Large intestine (tissue), 3 donors: Measurements from ENCODE around the gene ZNF763. TPM values are rescaled to one million over a fixed set of nuclear protein-coding genes. Genes with fewer than 3 reads are reported as not detected.
"Not testable (repeated sequence)": the region's sequence is repeated elsewhere in the genome, so short reads cannot be mapped to it uniquely, and the experiment has no call there.

ENCODE experiments used
- DNase-seq, 2 donors: peaks; one replicate each; pipeline versions ENCODE4 v3.0.0 to v3.0.0-alpha.2; 2013
- H3K27ac ChIP-seq: one replicate; pipeline ENCODE4 v1.5.1; 2013; ENCODE audit warnings: low read length
- H3K27me3 ChIP-seq: 2 replicates; pipeline ENCODE4 v1.6.1; 2013; ENCODE audit warnings: low read length; ENCODE audit not compliant: control insufficient read depth, insufficient read depth
- H3K36me3 ChIP-seq: 2 replicates; pipeline ENCODE4 v1.6.1; 2013; ENCODE audit warnings: low read length; ENCODE audit not compliant: control insufficient read depth, insufficient read depth
- H3K4me1 ChIP-seq: one replicate; pipeline ENCODE4 v1.6.1; 2013; ENCODE audit warnings: low read length; ENCODE audit not compliant: control insufficient read depth, insufficient read depth
- H3K4me3 ChIP-seq: one replicate; pipeline ENCODE4 v1.5.1; 2013; ENCODE audit warnings: low read length
- H3K9me3 ChIP-seq: one replicate; pipeline ENCODE4 v1.6.1; 2013; ENCODE audit warnings: mild to moderate bottlenecking, low read depth, low read length, moderate library complexity; ENCODE audit not compliant: control insufficient read depth
- WGBS: methylation state at CpG from one replicate; pipeline ENCODE4 v1.1.5; 2013; ENCODE audit warnings: low lambda C conversion rate; ENCODE audit not compliant: insufficient coverage; 5-methylcytosine and 5-hydroxymethylcytosine counted together
- polyA plus RNA-seq: library from polyadenylated mRNA; unstranded; fragments of 120-200 nt; gene quantifications from one replicate; pipeline ENCODE4 v1.2.1, GENCODE V29; 2013

ZNF763 gene
- polyA plus RNA-seq, 1 donor = 4.4 TPM

GRCh38 chr19:11941361-11941887 lies 23.4 kb upstream of the ZNF763 start:
- WGBS = no CpG with 5 or more reads among the region's 29 CpGs
- not testable (repeated sequence) for H3K27me3 ChIP-seq, H3K4me1 ChIP-seq, H3K4me3 ChIP-seq, DNase-seq, H3K27ac ChIP-seq
- Histone ChIP-seq H3K9me3 (peaks cover 67% of the 10 kb centered on the region), H3K36me3 (peaks cover 34% of the 10 kb centered on the region)

DNA sequence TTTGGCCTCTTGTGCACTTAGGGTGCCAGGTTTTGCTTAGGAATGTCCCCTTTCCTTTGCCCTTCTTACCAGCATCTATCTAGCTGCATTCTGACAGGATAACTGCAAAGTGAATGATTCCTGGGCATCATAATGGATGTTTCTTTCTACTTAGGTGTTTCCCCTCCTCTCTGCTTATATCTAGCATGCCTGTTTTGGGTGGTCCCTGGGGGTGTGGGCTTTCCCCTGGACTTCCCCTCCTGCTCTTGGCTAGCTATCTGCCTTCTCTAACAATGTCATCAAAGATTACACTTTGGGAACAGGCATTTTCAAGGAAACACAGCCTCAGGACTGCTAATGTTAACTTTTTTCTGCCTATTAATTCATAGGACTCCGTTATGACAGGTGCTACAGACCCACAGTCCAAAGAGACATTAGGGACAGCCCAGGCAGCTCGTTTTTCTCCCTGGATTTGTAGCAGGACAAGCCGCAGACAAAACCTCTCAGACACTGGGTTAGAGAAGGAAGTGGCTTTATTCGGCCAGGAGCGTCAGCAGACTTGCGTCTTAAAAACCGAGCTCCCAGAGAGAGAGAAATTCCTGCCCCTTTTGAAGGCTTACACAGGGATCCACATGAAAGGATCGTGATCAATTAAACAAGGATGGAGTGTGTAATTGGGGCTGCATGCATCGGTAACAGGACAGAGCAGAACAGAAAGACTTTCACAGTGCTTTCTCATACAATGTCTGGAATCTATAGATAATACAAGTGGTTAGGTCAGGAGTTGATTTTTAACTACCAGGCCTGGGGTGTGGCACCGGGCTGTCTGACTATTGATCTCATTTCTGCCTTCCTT lies 22.6 kb upstream of the ZNF763 start:
- Histone ChIP-seq H3K9me3 (peaks cover 70% of the 10 kb centered on the region), H3K27ac (no peak overlapping the region), H3K27me3 (no peaks in the 10 kb centered on the region), H3K4me1 (no peaks in the 10 kb centered on the region), H3K4me3 (no peak overlapping the region), H3K36me3 (peaks cover 40% of the 10 kb centered on the region)
- DNase-seq = no peak
- WGBS = no CpG with 5 or more reads among the region's 10 CpGs

DNA sequence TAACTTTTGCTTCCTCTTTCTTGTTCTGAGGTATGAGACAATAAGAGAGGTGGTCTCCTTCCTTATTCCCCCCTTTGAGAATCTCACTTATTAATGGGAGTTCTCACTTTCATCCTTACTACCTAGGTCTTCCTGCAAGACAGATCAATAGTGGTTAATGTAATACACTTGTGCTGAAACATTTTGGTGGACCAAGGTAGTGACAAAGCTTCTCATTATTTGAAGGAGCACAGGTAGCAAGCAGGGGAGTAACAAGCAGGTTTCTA lies 22.1 kb upstream of the ZNF763 start:
- Histone ChIP-seq H3K27me3 (no peaks in the 10 kb centered on the region), H3K36me3 (peaks cover 45% of the 10 kb centered on the region), H3K9me3 (peaks cover 68% of the 10 kb centered on the region), H3K27ac (no peak overlapping the region), H3K4me3 (no peak overlapping the region), H3K4me1 (no peaks in the 10 kb centered on the region)
- DNase-seq = no peak

- peaks cover 65% of the 10 kb centered on the region for H3K9me3 ChIP-seq
- H3K4me3 ChIP-seq = no peak overlapping the region
- peaks cover 63% of the 10 kb centered on the region for H3K36me3 ChIP-seq
- no peaks in the 10 kb centered on the region for H3K4me1 ChIP-seq
- no CpG with 5 or more reads among the region's 4 CpGs for WGBS
- no peak overlapping the region for H3K27ac ChIP-seq
- H3K27me3 ChIP-seq = no peaks in the 10 kb centered on the region
- no peak for DNase-seq
Observed at GRCh38 chr19:11944656-11945055, 20.2 kb upstream of the ZNF763 start.

- Histone ChIP-seq H3K4me1 (no peaks in the 10 kb centered on the region), H3K9me3 (peaks cover 71% of the 10 kb centered on the region), H3K4me3 (no peak overlapping the region), H3K27me3 (no peaks in the 10 kb centered on the region), H3K36me3 (peaks cover 59% of the 10 kb centered on the region), H3K27ac (no peak overlapping the region)
- no peak for DNase-seq
- WGBS = 100% methylated on average over 1 of the region's 3 CpGs
Observed at GRCh38 chr19:11948646-11949045, 16.2 kb upstream of the ZNF763 start.

- Histone ChIP-seq H3K4me1 (no peaks in the 10 kb centered on the region), H3K36me3 (peaks cover 54% of the 10 kb centered on the region), H3K27ac (no peak overlapping the region), H3K27me3 (no peaks in the 10 kb centered on the region), H3K4me3 (no peak overlapping the region), H3K9me3 (peaks cover 65% of the 10 kb centered on the region)
- DNase-seq = no peak
- 100% methylated on average over 1 of the region's 4 CpGs for WGBS
Observed at GRCh38 chr19:11949201-11949600, 15.6 kb upstream of the ZNF763 start.

- not testable (repeated sequence) for H3K27ac ChIP-seq, H3K4me3 ChIP-seq, H3K4me1 ChIP-seq, DNase-seq, H3K27me3 ChIP-seq
- H3K9me3 ChIP-seq = peaks cover 64% of the 10 kb centered on the region
- H3K36me3 ChIP-seq = peaks cover 53% of the 10 kb centered on the region
- 100% methylated on average over 1 of the region's 4 CpGs for WGBS
Observed at GRCh38 chr19:11949614-11950080, 15.2 kb upstream of the ZNF763 start.

- H3K9me3 ChIP-seq = peaks cover 65% of the 10 kb centered on the region
- peaks cover 46% of the 10 kb centered on the region for H3K36me3 ChIP-seq
- no peak for DNase-seq
- H3K4me3 ChIP-seq = no peak overlapping the region
- H3K27me3 ChIP-seq = no peaks in the 10 kb centered on the region
- no peak overlapping the region for H3K27ac ChIP-seq
- H3K4me1 ChIP-seq = no peaks in the 10 kb centered on the region
- WGBS = no CpG with 5 or more reads among the region's 5 CpGs
Observed at GRCh38 chr19:11950312-11950711, 14.5 kb upstream of the ZNF763 start.

- Histone ChIP-seq H3K27ac (peak overlapping the region; percentile 76), H3K9me3 (no peaks in the 10 kb centered on the region), H3K4me3 (no peak overlapping the region), H3K4me1 (peaks cover 7% of the 10 kb centered on the region), H3K27me3 (no peaks in the 10 kb centered on the region), H3K36me3 (no peaks in the 10 kb centered on the region)
- peak; percentile 50 to 61 for DNase-seq
- whole genome bisulfite sequencing = no CpG with 5 or more reads among the region's 26 CpGs
Observed at GRCh38 chr19:11963566-11964355, 1.1 kb upstream of the ZNF763 start.

- Histone ChIP-seq H3K36me3 (no peaks in the 10 kb centered on the region), H3K4me1 (peaks cover 7% of the 10 kb centered on the region), H3K27me3 (no peaks in the 10 kb centered on the region), H3K4me3 (peak overlapping the region; percentile 53), H3K9me3 (no peaks in the 10 kb centered on the region), H3K27ac (peak overlapping the region; percentile 76)
- WGBS = no CpG with 5 or more reads among the region's 8 CpGs
- DNase-seq = no peak
Observed at GRCh38 chr19:11964496-11964857, 363 bp upstream of the ZNF763 start.
